ENCODE data around the gene MAP3K4.

The MAP3K4 gene

DNA sequence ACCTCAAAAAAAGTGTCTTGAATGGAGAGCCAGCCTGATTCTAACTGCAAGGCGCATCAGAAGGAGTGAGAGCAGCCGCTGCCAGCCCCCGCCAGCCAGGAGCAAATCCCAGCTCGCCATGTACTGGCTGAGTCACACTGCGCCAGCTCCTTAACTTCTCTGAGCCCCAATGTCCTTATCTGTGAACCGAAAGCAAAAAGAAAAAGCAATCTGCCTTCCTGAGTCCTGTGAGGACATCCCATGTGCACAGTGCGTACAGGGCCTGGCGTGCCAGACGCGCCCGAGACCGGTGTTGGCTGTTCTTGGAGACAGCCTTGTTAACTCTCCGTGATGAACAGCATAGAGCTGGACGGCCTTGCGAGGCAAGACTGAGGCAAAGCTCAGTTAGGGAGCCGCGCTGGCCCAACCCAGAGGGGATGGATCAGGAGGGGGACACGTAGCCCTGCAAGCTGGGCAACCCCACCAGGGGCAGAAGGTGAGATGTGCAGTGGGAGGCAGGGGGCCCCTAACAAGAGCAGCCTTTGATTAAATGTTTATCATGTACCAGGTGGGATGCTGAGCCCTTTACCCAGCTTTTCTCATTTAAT, 159.6 kb downstream of the MAP3K4 start:
- no peak for DNase-seq

- DNase-seq: no peak
Measured at GRCh38 chr6:161151660-161152526, 160.3 kb downstream of the MAP3K4 start.

DNA sequence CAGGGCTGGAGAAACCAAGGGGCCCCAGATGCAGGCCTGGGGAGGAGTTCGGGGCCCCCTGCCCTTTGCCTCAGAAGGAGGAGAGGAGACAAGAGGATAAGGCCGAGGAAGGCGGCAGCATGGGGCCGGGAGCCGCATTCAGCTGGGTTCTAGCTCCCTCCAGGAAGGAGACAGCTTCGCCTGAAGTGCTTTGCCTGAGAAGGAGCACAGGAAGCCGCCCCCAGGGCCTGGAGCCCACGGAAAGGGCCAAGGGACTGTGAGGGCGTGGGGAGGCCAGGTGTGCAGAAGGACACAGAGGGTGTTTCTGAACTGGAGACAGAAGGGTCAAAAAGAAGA, 160.9 kb downstream of the MAP3K4 start:
- no peak for DNase-seq

GRCh38 chr6:161152907-161153662, 161.5 kb downstream of the MAP3K4 start:
- DNase-seq: no peak

GRCh38 chr6:161153725-161154124, 162.2 kb downstream of the MAP3K4 start:
- no peak for DNase-seq

GRCh38 chr6:161154796-161155335, 163.3 kb downstream of the MAP3K4 start:
- DNase-seq: no peak

DNA sequence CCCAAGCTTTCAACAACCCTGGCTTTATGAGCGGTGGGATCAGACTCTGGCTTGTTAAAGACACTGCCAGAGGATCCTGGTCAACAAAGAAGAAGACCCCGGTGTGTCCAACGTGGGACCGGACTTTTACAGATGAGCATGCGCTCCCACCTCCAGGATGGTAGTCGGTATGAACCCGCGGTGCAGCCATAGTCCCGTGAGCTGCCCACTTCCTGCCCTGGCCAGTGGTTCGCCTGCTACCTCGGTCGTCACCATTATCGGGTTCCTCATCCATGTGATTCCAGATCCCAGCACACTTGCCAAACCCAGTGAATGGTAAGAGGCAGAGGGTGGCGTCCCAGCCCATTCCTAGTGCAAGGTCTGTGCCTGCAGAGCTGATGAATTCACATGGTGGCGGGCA, 169.6 kb downstream of the MAP3K4 start:
- DNase-seq: no peak

DNA sequence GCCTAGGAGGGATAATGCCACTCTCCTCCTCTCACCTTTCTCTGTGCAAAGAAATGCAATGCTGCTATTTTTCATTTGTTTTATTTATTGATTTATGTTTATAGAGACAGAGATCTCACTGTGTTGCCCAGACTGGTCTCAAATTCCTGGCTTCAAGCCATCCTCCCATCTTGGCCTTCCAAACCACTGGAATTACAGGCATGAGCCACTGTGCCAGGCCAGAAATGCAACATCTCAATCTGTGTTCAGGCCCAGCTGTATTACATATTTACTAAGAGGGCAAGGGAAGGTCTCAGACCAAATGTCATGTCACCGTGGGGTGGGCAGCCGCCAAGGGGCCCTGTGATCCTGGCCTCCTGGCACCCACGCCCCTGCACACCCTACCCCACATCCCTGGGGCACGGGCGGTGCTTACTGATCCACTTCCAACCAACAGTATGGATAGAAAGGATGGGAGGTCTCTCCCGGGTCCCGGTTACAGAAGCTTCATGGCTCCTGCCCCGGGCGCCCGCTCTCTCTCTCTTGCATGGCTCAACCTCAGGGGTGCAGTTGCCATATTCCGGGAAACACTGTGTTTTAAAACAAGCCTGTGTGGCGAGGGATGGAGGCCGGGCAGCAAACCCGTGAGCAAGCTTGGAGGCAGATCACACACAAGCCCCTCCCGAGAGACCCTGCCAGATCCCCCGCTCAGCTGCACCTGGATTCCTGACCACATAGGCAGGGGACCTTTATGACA, 170.5 kb downstream of the MAP3K4 start:
- no peak for DNase-seq

DNA sequence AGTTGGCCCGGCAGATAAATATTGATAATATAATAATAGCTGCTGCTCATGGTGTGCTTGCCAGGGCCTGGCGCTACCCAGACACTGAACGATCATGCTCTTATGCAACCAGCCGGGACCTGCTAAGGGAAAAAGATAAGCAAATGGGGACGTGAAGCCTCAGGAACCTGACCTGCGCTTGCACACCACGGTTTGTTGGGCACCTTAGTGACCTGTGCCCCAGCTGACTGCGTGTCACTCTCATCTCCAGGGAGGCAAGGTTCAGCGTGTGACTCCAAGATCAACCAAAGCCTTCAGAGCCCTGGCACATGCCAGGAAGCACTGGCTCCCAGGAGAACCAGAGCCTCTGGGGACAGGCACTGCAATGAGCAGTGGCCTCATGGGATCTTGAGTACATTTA, 171.2 kb downstream of the MAP3K4 start:
- no peak for DNase-seq

GRCh38 chr6:161163466-161164181, 172.1 kb downstream of the MAP3K4 start:
- no peak for DNase-seq

DNA sequence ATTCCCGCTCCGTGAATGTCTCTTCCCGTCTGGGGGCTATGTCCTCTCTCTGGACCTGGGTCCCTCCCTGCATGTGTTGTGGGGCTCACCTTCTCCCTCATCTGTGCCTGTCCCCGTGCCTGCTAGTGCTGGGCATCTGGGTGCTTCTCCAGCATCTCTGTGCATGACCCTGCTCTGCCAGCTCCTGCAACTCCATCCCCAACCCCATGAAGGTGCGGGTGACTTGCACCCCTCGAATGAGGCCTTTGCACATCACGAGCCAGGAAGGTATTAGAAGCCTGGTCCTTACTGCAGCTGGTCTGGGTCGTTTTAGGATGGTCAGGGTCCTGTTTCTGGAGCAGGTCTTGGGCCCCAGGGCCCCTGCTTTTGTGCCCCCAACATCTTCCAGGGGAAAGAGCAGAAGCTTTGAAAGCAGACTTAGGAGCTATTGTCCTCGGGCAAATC, 172.6 kb downstream of the MAP3K4 start:
- DNase-seq: no peak

- DNase-seq: no peak
Measured at GRCh38 chr6:161166176-161166575, 174.6 kb downstream of the MAP3K4 start.

GRCh38 chr6:161166677-161167076, 175.1 kb downstream of the MAP3K4 start:
- DNase-seq: no peak
